ENCODE data around the gene IVNS1ABP.
"Not testable (repeated sequence)": the region's sequence is repeated elsewhere in the genome, so short reads cannot be mapped to it uniquely, and the experiment has no call there.

The IVNS1ABP gene

DNA sequence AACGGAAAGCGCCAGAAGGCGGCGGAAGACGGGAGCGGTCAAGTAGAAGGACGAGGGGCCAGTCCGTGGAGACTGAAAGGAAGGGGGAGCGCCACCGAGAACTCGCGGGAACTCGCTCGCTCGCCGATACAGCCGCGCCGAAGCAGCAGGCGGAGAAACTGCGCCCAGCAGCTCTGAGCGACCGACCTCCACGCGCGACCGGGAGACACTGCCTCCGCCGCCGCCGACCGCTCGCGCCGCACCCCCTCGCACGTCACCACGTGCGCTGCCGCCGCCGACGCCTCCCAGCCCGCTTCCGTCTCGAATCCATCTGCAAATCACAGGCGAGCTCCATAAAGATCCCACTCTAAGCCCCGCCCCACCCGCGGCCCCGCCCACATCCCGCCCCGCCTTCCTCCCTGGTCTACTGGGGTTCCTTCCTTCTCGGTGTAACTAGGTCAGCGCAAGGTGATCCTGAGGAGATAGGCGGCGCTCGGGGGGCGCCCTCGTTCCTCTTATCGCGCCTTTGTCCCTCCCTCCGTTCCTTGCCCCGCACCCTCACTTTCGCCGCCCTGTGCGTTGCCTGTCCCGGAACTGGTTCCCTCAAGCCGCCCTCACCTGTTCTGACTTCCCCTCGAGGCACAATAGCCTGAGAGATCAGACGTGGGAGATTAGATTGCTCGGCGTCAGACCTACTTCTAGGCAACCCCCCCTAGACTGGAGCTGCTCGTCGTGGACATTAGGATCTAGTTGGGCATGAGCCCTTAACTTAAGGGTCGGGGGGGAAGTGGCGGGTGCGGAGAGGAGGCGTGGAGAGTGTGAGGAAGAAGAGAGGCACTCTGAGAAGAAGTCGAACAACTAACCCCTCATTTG, at the start of gene IVNS1ABP:
TSS of gene IVNS1ABP (minus strand) at position 210 of the 852 bp plus-strand sequence. CDS start 7,750 bp downstream, outside the sequence.
- TF ChIP-seq, protein P1, sequence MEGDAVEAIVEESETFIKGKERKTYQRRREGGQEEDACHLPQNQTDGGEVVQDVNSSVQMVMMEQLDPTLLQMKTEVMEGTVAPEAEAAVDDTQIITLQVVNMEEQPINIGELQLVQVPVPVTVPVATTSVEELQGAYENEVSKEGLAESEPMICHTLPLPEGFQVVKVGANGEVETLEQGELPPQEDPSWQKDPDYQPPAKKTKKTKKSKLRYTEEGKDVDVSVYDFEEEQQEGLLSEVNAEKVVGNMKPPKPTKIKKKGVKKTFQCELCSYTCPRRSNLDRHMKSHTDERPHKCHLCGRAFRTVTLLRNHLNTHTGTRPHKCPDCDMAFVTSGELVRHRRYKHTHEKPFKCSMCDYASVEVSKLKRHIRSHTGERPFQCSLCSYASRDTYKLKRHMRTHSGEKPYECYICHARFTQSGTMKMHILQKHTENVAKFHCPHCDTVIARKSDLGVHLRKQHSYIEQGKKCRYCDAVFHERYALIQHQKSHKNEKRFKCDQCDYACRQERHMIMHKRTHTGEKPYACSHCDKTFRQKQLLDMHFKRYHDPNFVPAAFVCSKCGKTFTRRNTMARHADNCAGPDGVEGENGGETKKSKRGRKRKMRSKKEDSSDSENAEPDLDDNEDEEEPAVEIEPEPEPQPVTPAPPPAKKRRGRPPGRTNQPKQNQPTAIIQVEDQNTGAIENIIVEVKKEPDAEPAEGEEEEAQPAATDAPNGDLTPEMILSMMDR (IDR thresholded peaks at IDR 0.05; ENCODE audit: extremely low read depth, missing control alignments) = peak; percentile 44
- DNase-seq (ENCODE audit: low spot score) = peak; percentile 96

DNA sequence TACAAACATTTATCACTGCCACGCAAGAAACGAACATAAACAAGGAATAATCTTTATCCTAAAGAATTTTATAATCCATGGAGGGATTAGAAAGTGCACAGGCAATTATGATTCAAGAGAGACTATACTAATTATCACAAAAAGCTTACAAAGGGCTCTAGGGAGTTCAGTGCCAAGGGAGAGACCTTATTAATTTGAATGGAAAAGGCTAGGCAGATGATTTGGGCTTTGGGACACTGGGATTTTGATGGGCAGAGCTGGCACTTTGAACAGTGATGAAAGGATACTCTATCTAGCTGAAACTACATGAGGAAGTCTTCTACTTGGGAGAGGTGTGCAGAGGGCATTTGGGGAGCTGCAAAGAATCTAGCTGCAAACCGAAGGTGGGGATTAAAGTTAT, 48.9 kb upstream of the IVNS1ABP start:
- no peak for DNase-seq (ENCODE audit: low spot score)
- TF ChIP-seq, protein P1 (IDR thresholded peaks at IDR 0.05; ENCODE audit: extremely low read depth, missing control alignments) = no peak

DNA sequence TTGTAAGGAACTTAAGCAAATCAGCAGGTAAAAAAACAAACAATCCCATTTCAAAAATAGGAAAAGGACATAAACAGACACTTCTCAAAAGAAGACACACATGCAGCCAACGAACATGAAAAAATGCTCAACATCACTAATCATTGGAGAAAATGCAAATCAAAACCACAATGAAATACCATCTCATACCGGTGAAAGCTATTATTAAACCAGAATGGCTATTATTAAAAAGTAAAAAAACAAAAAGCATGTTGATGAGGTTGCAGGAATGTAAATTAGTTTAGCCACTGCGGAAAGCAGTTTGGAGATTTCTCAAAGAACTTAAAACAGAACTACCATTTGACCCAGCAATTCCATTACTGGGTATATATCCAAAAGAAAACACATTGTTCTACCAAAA, 47.5 kb upstream of the IVNS1ABP start:
- DNase-seq (ENCODE audit: low spot score) = not testable (repeated sequence)

DNA sequence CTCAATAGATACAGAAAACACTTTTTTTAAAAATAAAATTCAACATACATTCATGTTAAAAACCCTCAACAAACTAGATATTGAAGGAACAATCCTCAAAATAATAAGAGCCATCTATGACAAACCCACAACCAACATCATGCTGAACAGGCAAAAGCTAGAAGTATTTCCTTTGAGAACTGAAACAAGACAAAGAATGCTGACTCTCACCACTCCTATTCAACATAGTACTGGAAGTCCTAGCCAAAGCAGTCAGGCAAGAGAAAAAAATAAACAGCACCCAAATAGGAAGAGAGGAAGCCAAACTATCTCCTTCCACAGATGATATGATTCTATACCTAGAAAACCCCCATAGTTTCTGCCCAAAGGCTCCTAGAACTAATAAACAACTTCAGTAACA, 46.2 kb upstream of the IVNS1ABP start:
- TF ChIP-seq, protein P1 (IDR thresholded peaks at IDR 0.05; ENCODE audit: extremely low read depth, missing control alignments) = no peak
- no peak for DNase-seq (ENCODE audit: low spot score)

DNA sequence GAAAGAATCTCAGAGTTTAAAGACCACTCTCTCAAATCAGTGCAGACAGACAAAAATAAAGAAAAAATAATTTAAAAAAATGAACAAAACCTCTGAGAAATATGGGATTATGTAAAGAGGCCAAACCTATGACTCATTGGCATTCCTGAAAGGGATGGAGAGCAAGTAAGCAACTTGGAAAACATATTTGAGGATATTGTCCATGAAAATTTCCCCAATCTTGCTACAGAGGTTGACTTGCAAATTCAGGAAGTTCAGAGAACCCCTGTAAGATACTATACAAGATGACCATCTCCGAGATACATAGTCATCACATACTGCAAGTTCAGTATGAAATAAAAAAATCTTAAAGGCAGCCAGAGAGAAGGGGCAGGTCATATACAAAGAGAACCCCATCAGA, 43.7 kb upstream of the IVNS1ABP start:
- TF ChIP-seq, protein P1 (IDR thresholded peaks at IDR 0.05; ENCODE audit: extremely low read depth, missing control alignments) = no peak
- DNase-seq (ENCODE audit: low spot score) = no peak

DNA sequence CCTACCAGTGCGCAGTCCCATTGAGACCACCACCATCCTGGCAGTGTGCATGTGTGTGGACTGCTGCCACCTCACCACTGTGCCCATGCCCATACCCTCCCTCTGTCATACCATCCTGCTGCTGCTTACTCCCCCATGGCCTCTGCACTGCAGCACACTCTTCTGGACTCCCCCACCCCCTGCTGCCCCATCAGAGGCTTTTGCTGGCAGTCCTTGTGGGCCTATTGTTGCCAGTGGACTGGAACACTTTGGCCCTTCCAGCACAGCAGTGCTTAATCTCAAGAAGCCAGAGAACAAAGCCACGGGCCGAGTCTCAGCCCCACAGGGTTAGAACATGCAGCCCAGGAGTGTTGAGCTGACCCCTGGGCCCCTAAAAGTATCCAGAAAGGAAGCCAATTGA, 41.9 kb upstream of the IVNS1ABP start:
- no peak for DNase-seq (ENCODE audit: low spot score)
- TF ChIP-seq, protein P1 (IDR thresholded peaks at IDR 0.05; ENCODE audit: extremely low read depth, missing control alignments) = no peak

DNA sequence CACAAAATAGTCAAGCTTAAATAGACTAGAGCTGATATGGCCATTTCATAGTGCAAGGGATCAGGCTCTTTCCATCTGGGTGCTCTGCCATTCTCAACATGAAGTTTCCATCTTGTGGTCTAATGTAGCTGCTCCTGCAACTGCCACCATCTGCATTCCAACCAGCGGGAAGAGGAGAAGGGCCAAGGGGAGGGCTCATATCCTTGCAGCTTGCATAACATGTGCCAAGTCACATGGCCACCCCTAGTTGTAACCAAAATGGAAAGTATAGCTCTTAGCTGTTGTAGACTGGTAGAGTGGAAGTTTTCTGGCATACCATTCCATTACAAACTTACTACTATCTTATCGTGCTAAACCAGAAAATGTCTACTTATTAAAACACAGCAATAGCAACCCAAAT, 38.9 kb upstream of the IVNS1ABP start:
- TF ChIP-seq, protein P1 (IDR thresholded peaks at IDR 0.05; ENCODE audit: extremely low read depth, missing control alignments) = no peak
- DNase-seq (ENCODE audit: low spot score) = no peak

DNA sequence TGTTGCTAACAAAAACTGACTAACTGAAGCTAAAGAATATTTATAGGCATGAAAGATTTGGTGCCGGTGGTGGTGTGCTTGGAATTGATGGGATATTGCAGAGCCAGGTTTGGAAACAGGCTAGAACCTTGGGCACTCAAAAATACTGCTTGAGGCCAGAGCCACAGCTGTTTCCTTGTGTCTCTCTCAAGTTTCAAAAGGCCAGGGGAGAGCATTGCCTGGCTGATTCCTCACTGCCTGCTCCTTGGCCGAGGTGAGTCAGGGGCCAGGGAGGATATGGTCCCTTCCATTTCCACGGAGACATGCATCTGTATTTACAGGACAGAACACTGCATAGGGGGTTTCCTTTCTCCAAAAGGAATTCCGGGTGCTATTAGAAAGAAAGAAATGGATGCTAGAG, 36.1 kb upstream of the IVNS1ABP start:
- DNase-seq (ENCODE audit: low spot score) = no peak

More for the DNA sequence above, 36.1 kb upstream of the IVNS1ABP start:
- TF ChIP-seq, protein P1 (IDR thresholded peaks at IDR 0.05; ENCODE audit: extremely low read depth, missing control alignments) = no peak

Measured in GM20000 (cell line).